ENCODE data around the gene EIF3K. TPM values are rescaled to one million over a fixed set of nuclear protein-coding genes. Genes with fewer than 3 reads are reported as not detected.

The EIF3K gene
- total and polyA plus RNA-seq, 10 of the 15 experiments (the other 5 are each of a cell fraction or from before 2014, with no cell fraction given) = 330 to 927 (median 436) TPM

DNA sequence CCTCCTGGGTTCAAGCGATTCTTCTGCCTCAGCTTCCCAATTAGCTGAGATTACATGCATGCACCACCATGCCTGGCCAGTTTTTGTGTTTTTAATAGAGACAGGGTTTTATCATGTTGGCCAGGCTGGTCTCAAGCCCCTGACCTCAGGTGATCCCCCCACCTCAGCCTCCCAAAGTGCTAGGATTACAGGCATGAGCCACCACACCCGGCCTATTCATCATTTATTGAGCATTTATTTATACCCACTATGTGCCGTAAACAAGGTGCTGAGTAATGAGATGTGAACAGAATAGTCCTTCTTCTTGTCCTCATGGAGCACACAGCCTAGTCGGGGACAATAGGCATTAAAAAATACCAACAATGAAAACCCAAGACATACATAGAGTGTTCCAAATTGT is 54.0 kb downstream of the EIF3K start:
- no peaks in the 10 kb centered on the region for H3K27me3 ChIP-seq (replicated peaks in 1 of 2; ENCODE audit: control insufficient read depth in 2 of 2, insufficient read depth in 2 of 2, low read length in 1 of 2)
- SMC1A ChIA-PET (ENCODE audit: uncharacterized antibody, unreplicated experiment) = no interaction called here
- TF ChIP-seq YBX1 (IDR thresholded peaks at IDR 0.05) = no peak
- TF ChIP-seq, protein P1, sequence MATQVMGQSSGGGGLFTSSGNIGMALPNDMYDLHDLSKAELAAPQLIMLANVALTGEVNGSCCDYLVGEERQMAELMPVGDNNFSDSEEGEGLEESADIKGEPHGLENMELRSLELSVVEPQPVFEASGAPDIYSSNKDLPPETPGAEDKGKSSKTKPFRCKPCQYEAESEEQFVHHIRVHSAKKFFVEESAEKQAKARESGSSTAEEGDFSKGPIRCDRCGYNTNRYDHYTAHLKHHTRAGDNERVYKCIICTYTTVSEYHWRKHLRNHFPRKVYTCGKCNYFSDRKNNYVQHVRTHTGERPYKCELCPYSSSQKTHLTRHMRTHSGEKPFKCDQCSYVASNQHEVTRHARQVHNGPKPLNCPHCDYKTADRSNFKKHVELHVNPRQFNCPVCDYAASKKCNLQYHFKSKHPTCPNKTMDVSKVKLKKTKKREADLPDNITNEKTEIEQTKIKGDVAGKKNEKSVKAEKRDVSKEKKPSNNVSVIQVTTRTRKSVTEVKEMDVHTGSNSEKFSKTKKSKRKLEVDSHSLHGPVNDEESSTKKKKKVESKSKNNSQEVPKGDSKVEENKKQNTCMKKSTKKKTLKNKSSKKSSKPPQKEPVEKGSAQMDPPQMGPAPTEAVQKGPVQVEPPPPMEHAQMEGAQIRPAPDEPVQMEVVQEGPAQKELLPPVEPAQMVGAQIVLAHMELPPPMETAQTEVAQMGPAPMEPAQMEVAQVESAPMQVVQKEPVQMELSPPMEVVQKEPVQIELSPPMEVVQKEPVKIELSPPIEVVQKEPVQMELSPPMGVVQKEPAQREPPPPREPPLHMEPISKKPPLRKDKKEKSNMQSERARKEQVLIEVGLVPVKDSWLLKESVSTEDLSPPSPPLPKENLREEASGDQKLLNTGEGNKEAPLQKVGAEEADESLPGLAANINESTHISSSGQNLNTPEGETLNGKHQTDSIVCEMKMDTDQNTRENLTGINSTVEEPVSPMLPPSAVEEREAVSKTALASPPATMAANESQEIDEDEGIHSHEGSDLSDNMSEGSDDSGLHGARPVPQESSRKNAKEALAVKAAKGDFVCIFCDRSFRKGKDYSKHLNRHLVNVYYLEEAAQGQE (IDR thresholded peaks at IDR 0.05; ENCODE audit: low read depth, low read length) = no peak
- no peak for TF ChIP-seq ZNF274 (IDR thresholded peaks at IDR 0.05; ENCODE audit: insufficient read depth, insufficient read length)
- TF ChIP-seq KDM1A (IDR thresholded peaks at IDR 0.05; ENCODE audit: borderline replicate concordance) = no peak
- no peak for TF ChIP-seq CBX3 (IDR thresholded peaks at IDR 0.05; ENCODE audit: borderline replicate concordance, low read depth)
- TF ChIP-seq MTA3 (IDR thresholded peaks at IDR 0.05; ENCODE audit: borderline replicate concordance, low read length) = no peak
- TF ChIP-seq, protein P2, sequence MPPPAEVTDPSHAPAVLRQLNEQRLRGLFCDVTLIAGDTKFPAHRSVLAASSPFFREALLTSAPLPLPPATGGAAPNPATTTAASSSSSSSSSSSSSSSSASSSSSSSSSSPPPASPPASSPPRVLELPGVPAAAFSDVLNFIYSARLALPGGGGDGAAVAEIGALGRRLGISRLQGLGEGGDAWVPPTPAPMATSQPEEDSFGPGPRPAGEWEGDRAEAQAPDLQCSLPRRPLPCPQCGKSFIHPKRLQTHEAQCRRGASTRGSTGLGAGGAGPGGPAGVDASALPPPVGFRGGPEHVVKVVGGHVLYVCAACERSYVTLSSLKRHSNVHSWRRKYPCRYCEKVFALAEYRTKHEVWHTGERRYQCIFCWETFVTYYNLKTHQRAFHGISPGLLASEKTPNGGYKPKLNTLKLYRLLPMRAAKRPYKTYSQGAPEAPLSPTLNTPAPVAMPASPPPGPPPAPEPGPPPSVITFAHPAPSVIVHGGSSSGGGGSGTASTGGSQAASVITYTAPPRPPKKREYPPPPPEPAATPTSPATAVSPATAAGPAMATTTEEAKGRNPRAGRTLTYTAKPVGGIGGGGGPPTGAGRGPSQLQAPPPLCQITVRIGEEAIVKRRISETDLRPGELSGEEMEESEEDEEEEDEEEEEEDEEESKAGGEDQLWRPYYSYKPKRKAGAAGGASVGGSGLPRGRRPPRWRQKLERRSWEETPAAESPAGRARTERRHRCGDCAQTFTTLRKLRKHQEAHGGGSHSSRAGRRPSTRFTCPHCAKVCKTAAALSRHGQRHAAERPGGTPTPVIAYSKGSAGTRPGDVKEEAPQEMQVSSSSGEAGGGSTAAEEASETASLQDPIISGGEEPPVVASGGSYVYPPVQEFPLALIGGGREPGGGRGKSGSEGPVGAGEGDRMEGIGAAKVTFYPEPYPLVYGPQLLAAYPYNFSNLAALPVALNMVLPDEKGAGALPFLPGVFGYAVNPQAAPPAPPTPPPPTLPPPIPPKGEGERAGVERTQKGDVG (CRISPR knock-in tag; IDR thresholded peaks at IDR 0.05) = no peak
- no peak for TF ChIP-seq TCF3 (IDR thresholded peaks at IDR 0.05; ENCODE audit: borderline replicate concordance, insufficient read depth, low read depth, low read length)
- TF ChIP-seq EZH2 (IDR thresholded peaks at IDR 0.05; ENCODE audit: borderline replicate concordance, control insufficient read depth, low read depth, low read length) = no peak
- no peak for TF ChIP-seq STAT1 (conservative IDR thresholded peaks at IDR 0.05)
- TF ChIP-seq BHLHE40 (IDR thresholded peaks at IDR 0.05; ENCODE audit: borderline replicate concordance in 1 of 2, low read depth in 2 of 2, low read length in 1 of 2) = no peak
- no peak for TF ChIP-seq IKZF1 (conservative IDR thresholded peaks at IDR 0.05)
- no peak for TF ChIP-seq BCL11A (IDR thresholded peaks at IDR 0.05; ENCODE audit: low read depth, low read length)
- no peak for TF ChIP-seq EP300 (IDR thresholded peaks at IDR 0.05; ENCODE audit: borderline replicate concordance in 1 of 2, control insufficient read depth in 1 of 2, low read depth in 2 of 2, low read length in 2 of 2)
- TF ChIP-seq, protein P3, sequence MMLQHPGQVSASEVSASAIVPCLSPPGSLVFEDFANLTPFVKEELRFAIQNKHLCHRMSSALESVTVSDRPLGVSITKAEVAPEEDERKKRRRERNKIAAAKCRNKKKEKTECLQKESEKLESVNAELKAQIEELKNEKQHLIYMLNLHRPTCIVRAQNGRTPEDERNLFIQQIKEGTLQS (IDR thresholded peaks at IDR 0.05; ENCODE audit: borderline replicate concordance, extremely low read depth, low read depth, low read length) = no peak
- POLR2A ChIA-PET = interaction anchor here (0.6 kb wide), 1 partner anchor 119 kb away, joined by 5 read pairs; no protein-coding TSS in a partner anchor
- CTCF ChIA-PET = interaction anchor here (0.7 kb wide), 1 partner anchor 155 kb away, joined by 4 read pairs; no protein-coding TSS in a partner anchor
- DNase-seq (ENCODE audit: low read depth, low spot score) = no peak
- H3K4me3 ChIP-seq = no peak overlapping the region
- no peak overlapping the region for H3K4me2 ChIP-seq (ENCODE audit: control insufficient read depth, insufficient read depth)
- 99% methylated on average over 4 of the region's 4 CpGs for WGBS (ENCODE audit: insufficient coverage, insufficient replicate concordance, low lambda C conversion rate, missing lambda C conversion rate)
- H3K79me2 ChIP-seq (ENCODE audit: control insufficient read depth, insufficient read depth, low read length) = peaks cover 69% of the 10 kb centered on the region
- peaks cover 51% of the 10 kb centered on the region for H3K4me1 ChIP-seq (ENCODE audit: control insufficient read depth, insufficient read depth, low read length)
- RAD21 ChIA-PET (ENCODE audit: unreplicated experiment) = no interaction called here
- intact Hi-C loops (cut with micrococcal nuclease; ENCODE audit: unreplicated experiment) = no loop called here
- no peak overlapping the region; the same call in 1 of the 2 replicates for H3K27ac ChIP-seq (ENCODE audit: control insufficient read depth, insufficient read depth)
- H2AFZ ChIP-seq (ENCODE audit: control insufficient read depth, low read depth, low read length) = no peak overlapping the region
- BruUV-seq (replicated peaks) = no TSS peak
- in situ Hi-C loops (cut with MboI) = no loop called here
- no peaks in the 10 kb centered on the region for H3K9me3 ChIP-seq (replicated peaks; ENCODE audit: control insufficient read depth, insufficient read depth, low read length)
- no peak for FAIRE-seq
- no peak for ATAC-seq
- H4K20me1 ChIP-seq (ENCODE audit: control insufficient read depth, insufficient read depth) = no peaks in the 10 kb centered on the region
- peaks cover 3 to 6% of the 10 kb centered on the region in 2 experiments for H3K36me3 ChIP-seq (ENCODE audit: control insufficient read depth in 2 of 2, insufficient read depth in 2 of 2, low read length in 1 of 2)
- no peak overlapping the region for H3K9ac ChIP-seq (ENCODE audit: control insufficient read depth, insufficient read depth, low read length)

Data from GM12878 (cell line).